IMR-90 (cell line): ENCODE measurements around the gene RHBDL1.
A peak's percentile ranks its signal among the peaks of the same experiment; 100 is the strongest.

Experiments
- CTCF ChIP-seq: conservative IDR thresholded peaks from 2 replicates; pipeline ENCODE4 v1.5.1; 2012; ENCODE audit warnings: mild to moderate bottlenecking, low read depth, low read length, improper control_type of control experiment
- ELK1 ChIP-seq: fragments of 150-350 bp; IDR thresholded peaks from 2 replicates; pipeline ENCODE4 v1.6.1; 2016; ENCODE audit warnings: low read depth, mild to moderate bottlenecking, low read length, moderate library complexity, borderline replicate concordance
- RAD21 ChIP-seq: IDR thresholded peaks from 2 replicates; pipeline ENCODE4 v1.6.1; 2012; ENCODE audit warnings: low read length, improper control_type of control experiment

GRCh38 chr16:648071-648780, 27.2 kb upstream of the RHBDL1 start:
- TF ChIP-seq ELK1 (no peak), RAD21 (no peak), CTCF (peak; percentile 37)
